ENCODE measurements around the gene TGM2. TPM values are rescaled to one million over a fixed set of nuclear protein-coding genes. Genes with fewer than 3 reads are reported as not detected.

Gene TGM2
- total and polyA plus RNA-seq, 2 donors (not counting 1 experiment from before 2014, with no cell fraction given), result 2.4 to 60.8 TPM

- no peaks in the 10 kb centered on the region for H3K4me1 ChIP-seq (ENCODE audit: control insufficient read depth in 2 of 2, insufficient read depth in 2 of 2, low read length in 2 of 2)
- H4K20me1 ChIP-seq (ENCODE audit: control insufficient read depth, insufficient read depth, low read length, poor library complexity, severe bottlenecking), result no peaks in the 10 kb centered on the region
- Mint-ChIP-seq H3K4me1 (no peaks in the 10 kb centered on the region), H3K27me3 (no peaks in the 10 kb centered on the region), H3K9me3 (ENCODE audit: insufficient read depth) (no peaks in the 10 kb centered on the region), H3K27ac (no peak overlapping the region), H3K4me3 (no peak overlapping the region)
- 42% methylated on average over 9 of the region's 9 CpGs for WGBS (ENCODE audit: insufficient coverage)
- H3K9me3 ChIP-seq (ENCODE audit: control extremely low read depth in 1 of 3, control insufficient read depth in 2 of 3, insufficient read depth in 1 of 3, low read length in 2 of 3), result no peaks in the 10 kb centered on the region
- TF ChIP-seq CTCF (IDR thresholded peaks at IDR 0.05), result no peak
- no peak for TF ChIP-seq EZH2 (IDR thresholded peaks at IDR 0.05; ENCODE audit: borderline replicate concordance, insufficient read depth, low read depth, low read length, poor library complexity, severe bottlenecking)
- no peak for ATAC-seq (ENCODE audit: low read depth)
- H2AFZ ChIP-seq (ENCODE audit: insufficient read depth, low read depth, low read length, poor library complexity, severe bottlenecking), result no peak overlapping the region
- no peaks in the 10 kb centered on the region for H3K36me3 ChIP-seq (replicated peaks in 1 of 2; ENCODE audit: control extremely low read depth in 1 of 2, control insufficient read depth in 1 of 2, extremely low read depth in 1 of 2, insufficient read depth in 2 of 2, low read length in 1 of 2)
- ChIA-PET CTCF (interaction anchor here (1.0 kb wide), 1 partner anchor 61 kb away, joined by 3 read pairs; no protein-coding TSS in a partner anchor), POLR2A (no interaction called here)
- no peak overlapping the region for H3K27ac ChIP-seq (ENCODE audit: low read length in 2 of 2)
- intact Hi-C loops (cut with micrococcal nuclease), result no loop called here
- H3K79me2 ChIP-seq (ENCODE audit: control insufficient read depth, insufficient read depth, low read length), result no peaks in the 10 kb centered on the region
- no peak overlapping the region for H3K4me2 ChIP-seq (replicated peaks; ENCODE audit: low read depth, low read length, poor library complexity, severe bottlenecking)
- H3K9ac ChIP-seq (ENCODE audit: low read length), result no peak overlapping the region
- no peak for DNase-seq
- no peak overlapping the region for H3K4me3 ChIP-seq (ENCODE audit: control extremely low read depth in 1 of 5, extremely low read depth in 1 of 5, insufficient read depth in 1 of 5, low read depth in 2 of 5, low read length in 4 of 5)
- H3K27me3 ChIP-seq (replicated peaks in 1 of 4; ENCODE audit: control extremely low read depth in 1 of 4, control insufficient read depth in 3 of 4, insufficient read depth in 4 of 4, low read length in 3 of 4), result no peaks in the 10 kb centered on the region
These were observed 30.4 kb downstream of the TGM2 start for GRCh38 chr20:38134427-38135270.
